Testis (tissue), 3 donors: Measurements from ENCODE around the gene GADD45G. TPM values are rescaled to one million over a fixed set of nuclear protein-coding genes. Genes with fewer than 3 reads are reported as not detected.

ENCODE experiments used
- DNase-seq: peaks from one replicate; pipeline ENCODE4 v3.0.0-alpha.2; 2019
- H3K27ac ChIP-seq, 2 donors: fragments of 200-600 bp; sonication (generic); one replicate each; pipeline ENCODE4 v1.5.1; 2019
- H3K27me3 ChIP-seq: fragments of 200-600 bp; sonication (generic); one replicate; pipeline ENCODE4 v1.5.1; 2019
- H3K36me3 ChIP-seq: fragments of 200-600 bp; sonication (generic); one replicate; pipeline ENCODE4 v1.5.1; 2017; ENCODE audit warnings: low read depth; ENCODE audit errors: missing control alignments
- H3K4me1 ChIP-seq: fragments of 200-600 bp; sonication (generic); one replicate; pipeline ENCODE4 v1.5.1; 2019
- H3K4me3 ChIP-seq, 2 donors: fragments of 200-600 bp; sonication (generic); one replicate each; pipeline ENCODE4 v1.5.1; 2017 to 2019
- H3K9me3 ChIP-seq: fragments of 200-600 bp; sonication (generic); one replicate; pipeline ENCODE4 v1.5.1; 2017
- POLR2A ChIP-seq: fragments of 450-650 bp; IDR thresholded peaks from one replicate; pipeline ENCODE4 v1.6.1; 2017; ENCODE audit warnings: antibody characterized with exemption, mild to moderate bottlenecking, moderate library complexity
- WGBS, 2 donors: methylation state at CpG; one replicate each; pipeline ENCODE4 v1.1.5; 2018; 5-methylcytosine and 5-hydroxymethylcytosine counted together
- intact Hi-C: fragments of 100-400 bp; cut with DNase I; formaldehyde crosslinking; loops from one replicate; pipeline ENCODE4 v1.15.1; 2023; ENCODE audit warnings: low total_unique reads
- polyA plus RNA-seq: library from polyadenylated mRNA; stranded (reverse); fragments of 350-450 nt; fragmentation: Illumina TruSeq; extraction: RNeasy Lipid Tissue Mini Kit (QIAGEN cat#74804); gene quantifications from one replicate; pipeline ENCODE4 v1.2.3, GENCODE V29; 2014; ENCODE audit warnings: low read depth, low replicate concordance; ENCODE audit not compliant: insufficient read depth
- total RNA-seq, 2 donors: library from RNA; depleted of rRNA; stranded (reverse); fragments of >200 nt; gene quantifications; one replicate each; pipeline ENCODE4 v1.2.3, GENCODE V29; 2016
- TF ChIP-seq, protein P1 (sequence below), 3 experiments: fragments of 450-650 bp in 2 of 3; fragments of 200-600 bp in 1 of 3; sonication (generic) in 1 of 3; IDR thresholded peaks; one replicate each; pipeline ENCODE4 v1.5.1; 2016 to 2019; ENCODE audit warnings: antibody characterized with exemption in 3 of 3, mild to moderate bottlenecking in 2 of 3, moderate library complexity in 1 of 3

Gene GADD45G
- total and polyA plus RNA-seq, 3 donors from 2014 or later: 29.1 to 72.8 (median 66.1) TPM

GRCh38 chr9:89613912-89614892, 9.4 kb downstream of the GADD45G start:
- WGBS, 2 donors: 90 to 92% methylated on average over 10 of the region's 10 CpGs
- Histone ChIP-seq H3K27ac (no peak overlapping the region), H3K4me3 (no peak overlapping the region), H3K27me3 (no peaks in the 10 kb centered on the region), H3K4me1 (no peaks in the 10 kb centered on the region), H3K36me3 (no peaks in the 10 kb centered on the region), H3K9me3 (no peaks in the 10 kb centered on the region)
- no peak for DNase-seq
- intact Hi-C loops: no loop called here
- TF ChIP-seq, protein P1, sequence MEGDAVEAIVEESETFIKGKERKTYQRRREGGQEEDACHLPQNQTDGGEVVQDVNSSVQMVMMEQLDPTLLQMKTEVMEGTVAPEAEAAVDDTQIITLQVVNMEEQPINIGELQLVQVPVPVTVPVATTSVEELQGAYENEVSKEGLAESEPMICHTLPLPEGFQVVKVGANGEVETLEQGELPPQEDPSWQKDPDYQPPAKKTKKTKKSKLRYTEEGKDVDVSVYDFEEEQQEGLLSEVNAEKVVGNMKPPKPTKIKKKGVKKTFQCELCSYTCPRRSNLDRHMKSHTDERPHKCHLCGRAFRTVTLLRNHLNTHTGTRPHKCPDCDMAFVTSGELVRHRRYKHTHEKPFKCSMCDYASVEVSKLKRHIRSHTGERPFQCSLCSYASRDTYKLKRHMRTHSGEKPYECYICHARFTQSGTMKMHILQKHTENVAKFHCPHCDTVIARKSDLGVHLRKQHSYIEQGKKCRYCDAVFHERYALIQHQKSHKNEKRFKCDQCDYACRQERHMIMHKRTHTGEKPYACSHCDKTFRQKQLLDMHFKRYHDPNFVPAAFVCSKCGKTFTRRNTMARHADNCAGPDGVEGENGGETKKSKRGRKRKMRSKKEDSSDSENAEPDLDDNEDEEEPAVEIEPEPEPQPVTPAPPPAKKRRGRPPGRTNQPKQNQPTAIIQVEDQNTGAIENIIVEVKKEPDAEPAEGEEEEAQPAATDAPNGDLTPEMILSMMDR (IDR thresholded peaks at IDR 0.05): no peak
- TF ChIP-seq POLR2A: no peak

- Histone ChIP-seq H3K27me3 (no peaks in the 10 kb centered on the region), H3K4me1 (no peaks in the 10 kb centered on the region), H3K4me3 (no peak overlapping the region), H3K9me3 (no peaks in the 10 kb centered on the region), H3K27ac (no peak overlapping the region), H3K36me3 (no peaks in the 10 kb centered on the region)
- TF ChIP-seq, protein P1 (IDR thresholded peaks at IDR 0.05): no peak
- no peak for TF ChIP-seq POLR2A
- intact Hi-C loops: no loop called here
- DNase-seq: no peak
- WGBS, 2 donors: 79 to 98% methylated on average over 2 of the region's 2 CpGs
Observed at GRCh38 chr9:89615661-89616060, 10.8 kb downstream of the GADD45G start.

- WGBS, 2 donors: 89 to 96% methylated on average over 4 to 9 of the region's 9 CpGs
Observed at GRCh38 chr9:89616411-89616810, 11.6 kb downstream of the GADD45G start.

DNA sequence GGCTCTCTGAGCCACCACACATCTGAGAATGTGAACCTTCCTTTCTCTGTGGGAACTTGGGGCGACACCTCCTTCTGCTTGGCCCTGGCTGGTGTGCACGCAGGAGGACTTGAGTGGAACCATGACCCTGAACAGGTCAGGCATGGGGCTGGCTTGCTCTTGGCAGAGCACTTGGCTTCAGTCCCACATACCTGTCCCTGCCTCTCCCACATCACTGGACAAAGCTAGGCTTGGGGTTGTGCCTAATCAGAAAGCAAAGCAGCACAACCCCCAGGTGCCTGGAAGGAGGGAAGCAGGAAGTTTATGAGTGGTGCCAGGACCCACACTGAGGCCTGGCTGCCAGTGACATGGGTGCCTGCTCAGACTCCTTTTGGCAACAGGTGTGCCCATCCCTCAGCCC, 13.2 kb downstream of the GADD45G start:
- H3K27ac ChIP-seq: no peak overlapping the region
- WGBS, 2 donors: 33 to 83% methylated on average over 1 to 2 of the region's 2 CpGs
- intact Hi-C loops: no loop called here
- TF ChIP-seq, protein P1 (IDR thresholded peaks at IDR 0.05): no peak
- TF ChIP-seq POLR2A: no peak
- no peaks in the 10 kb centered on the region for H3K27me3 ChIP-seq
- no peaks in the 10 kb centered on the region for H3K9me3 ChIP-seq
- peaks cover 21% of the 10 kb centered on the region for H3K4me1 ChIP-seq
- H3K4me3 ChIP-seq: no peak overlapping the region
- DNase-seq: no peak
- H3K36me3 ChIP-seq: no peaks in the 10 kb centered on the region

More at GRCh38 chr9:89616411-89616810, 11.6 kb downstream of the GADD45G start:
- Histone ChIP-seq H3K27ac (no peak overlapping the region), H3K4me1 (peaks cover 6% of the 10 kb centered on the region), H3K9me3 (no peaks in the 10 kb centered on the region), H3K36me3 (no peaks in the 10 kb centered on the region), H3K27me3 (no peaks in the 10 kb centered on the region), H3K4me3 (no peak overlapping the region)
- TF ChIP-seq, protein P1 (IDR thresholded peaks at IDR 0.05): no peak
- TF ChIP-seq POLR2A: no peak
- intact Hi-C loops: no loop called here
- DNase-seq: no peak
